NCI-H2107 (cell line): Measurements from ENCODE around the gene RIOK2.

Experiments used
- DNase-seq: peaks from one replicate; lab custom pipeline; 2025; lab: John Stamatoyannopoulos, UW

RIOK2 gene

GRCh38 chr5:97125125-97125683 lies 57.8 kb downstream of the RIOK2 start:
- DNase-seq: no peak

- no peak for DNase-seq
Measured at GRCh38 chr5:97124335-97124734, 58.7 kb downstream of the RIOK2 start.

DNA sequence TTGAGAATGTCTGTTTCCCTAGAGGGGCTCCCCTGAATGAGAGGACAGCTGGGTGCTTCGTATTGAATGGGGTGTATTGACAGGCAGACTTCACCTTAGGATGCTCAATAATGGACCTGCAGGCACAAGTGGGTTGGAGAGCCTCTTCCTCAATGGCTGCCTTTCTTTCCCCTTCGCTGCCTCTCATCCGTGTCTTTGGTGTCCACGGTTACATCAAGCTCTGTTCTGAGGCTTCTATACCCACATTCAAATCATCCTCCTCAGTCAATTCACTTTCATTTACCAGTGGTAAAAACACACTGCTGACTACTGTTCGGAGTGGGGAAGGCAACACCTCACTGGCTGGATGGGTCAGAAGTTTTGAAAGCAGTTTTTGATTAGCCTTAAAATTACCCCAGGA lies 61.2 kb downstream of the RIOK2 start:
- no peak for DNase-seq

DNA sequence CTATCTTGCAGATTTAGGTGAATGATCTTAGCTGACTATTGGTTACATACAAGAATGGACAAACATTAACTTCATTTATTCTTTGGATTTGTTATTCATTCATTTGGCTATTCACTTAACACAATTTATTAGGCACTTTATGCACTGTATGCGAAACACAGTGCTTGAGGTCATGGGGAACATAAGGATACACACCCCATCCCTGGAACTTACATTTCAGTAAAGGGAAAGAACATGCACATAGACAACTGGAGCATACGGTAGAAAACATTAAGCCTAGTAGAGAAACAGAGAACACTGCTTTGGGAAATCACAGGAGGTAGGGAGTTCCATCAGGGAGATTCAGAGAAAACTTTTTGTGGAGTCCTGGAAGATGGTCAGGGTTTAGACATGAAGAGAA lies 62.9 kb downstream of the RIOK2 start:
- DNase-seq: no peak

GRCh38 chr5:97119007-97119390 lies 64.0 kb downstream of the RIOK2 start:
- no peak for DNase-seq

DNA sequence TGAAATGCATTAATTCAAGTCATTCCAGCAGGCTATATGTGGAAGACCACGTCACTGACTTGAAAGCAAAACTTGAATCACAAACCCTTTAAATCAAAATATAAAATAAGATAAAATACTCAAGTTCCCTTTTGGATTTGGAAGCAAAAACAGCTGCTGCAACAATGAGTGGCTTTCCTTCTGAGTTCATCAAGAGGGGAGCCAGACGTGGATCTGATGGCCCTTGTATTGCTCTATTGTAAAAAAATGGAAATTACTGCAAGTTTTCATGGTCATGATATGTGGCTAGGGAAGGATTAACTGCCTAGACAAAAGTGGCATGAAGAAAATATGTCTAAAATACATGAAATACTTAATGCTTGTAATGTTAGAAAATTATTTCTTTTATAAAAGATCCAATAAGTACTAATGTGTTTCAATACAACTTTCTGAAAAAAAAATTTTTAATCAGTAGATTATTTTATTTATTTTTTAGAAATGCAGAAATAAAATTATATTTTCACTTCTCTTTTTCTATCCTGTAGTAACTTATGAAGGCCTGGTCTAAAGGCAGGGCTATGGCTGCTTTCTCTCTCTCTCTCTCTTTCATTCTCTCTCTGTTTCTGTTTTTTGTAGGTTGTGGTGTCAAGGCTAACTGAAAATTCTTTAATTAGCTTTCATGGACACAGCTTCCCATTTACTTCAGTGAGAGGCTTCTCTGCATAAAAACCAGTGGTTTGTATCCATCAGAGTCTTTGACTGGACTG lies 64.6 kb downstream of the RIOK2 start:
- no peak for DNase-seq

GRCh38 chr5:97115932-97116331 lies 67.1 kb downstream of the RIOK2 start:
- DNase-seq: no peak

GRCh38 chr5:97112230-97112629 lies 70.8 kb downstream of the RIOK2 start:
- no peak for DNase-seq

GRCh38 chr5:97111616-97112015 lies 71.4 kb downstream of the RIOK2 start:
- DNase-seq: no peak

DNA sequence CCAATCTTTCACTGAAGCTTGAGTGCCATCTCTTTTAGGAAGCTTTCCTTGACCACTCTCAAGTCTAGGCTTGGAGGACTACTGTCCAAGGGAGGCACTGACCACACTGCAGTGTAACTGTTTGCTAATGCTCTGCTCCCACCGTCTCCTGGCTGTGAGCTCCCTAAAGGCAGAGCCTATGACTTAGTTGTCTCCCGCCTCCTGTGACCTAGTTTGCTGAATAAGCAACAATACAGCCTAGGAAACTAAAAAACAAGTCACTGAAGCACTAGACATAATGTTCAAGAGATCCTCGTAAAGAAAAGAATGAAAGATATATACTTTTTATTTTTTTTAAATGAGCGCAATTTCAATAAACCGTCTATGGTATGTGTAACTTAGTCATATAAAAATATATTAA lies 72.0 kb downstream of the RIOK2 start:
- DNase-seq: no peak
